Loucy (cell line): ENCODE measurements around the gene CASP1.

ENCODE experiments used
- H2AFZ ChIP-seq: fragments of 200-600 bp; sonication (generic); 2 replicates; pipeline ENCODE4 v1.6.0; 2016; ENCODE audit warnings: antibody characterized with exemption, mild to moderate bottlenecking, low read length, moderate library complexity
- H3F3A ChIP-seq: fragments of 200-600 bp; 2 replicates; pipeline ENCODE4 v1.6.0; 2016; ENCODE audit warnings: antibody characterized with exemption, low read depth, mild to moderate bottlenecking
- H3K27me3 ChIP-seq: fragments of 200-600 bp; sonication (generic); 2 replicates; pipeline ENCODE4 v1.6.1; 2014; ENCODE audit warnings: low read length, mild to moderate bottlenecking; ENCODE audit not compliant: insufficient read depth, poor library complexity, severe bottlenecking
- H3K36me3 ChIP-seq: fragments of 200-600 bp; sonication (generic); 2 replicates; pipeline ENCODE4 v1.6.1; 2016; ENCODE audit warnings: low read length; ENCODE audit not compliant: insufficient read depth
- H3K4me1 ChIP-seq: fragments of 200-600 bp; sonication (generic); 2 replicates; pipeline ENCODE4 v1.5.1; 2014; ENCODE audit warnings: low read length, mild to moderate bottlenecking; ENCODE audit not compliant: insufficient read depth, poor library complexity, severe bottlenecking
- H3K4me2 ChIP-seq: fragments of 200-600 bp; sonication (generic); 2 replicates; pipeline ENCODE4 v1.6.0; 2014; ENCODE audit warnings: antibody characterized with exemption, low read length, low read depth, mild to moderate bottlenecking; ENCODE audit not compliant: poor library complexity, severe bottlenecking
- H3K4me3 ChIP-seq: fragments of 200-600 bp; sonication (generic); 2 replicates; pipeline ENCODE4 v1.5.1; 2014; ENCODE audit warnings: low read length, mild to moderate bottlenecking, mixed read lengths; ENCODE audit not compliant: poor library complexity, severe bottlenecking
- H3K79me2 ChIP-seq: fragments of 200-600 bp; sonication (generic); 2 replicates; pipeline ENCODE4 v1.6.1; 2014; ENCODE audit warnings: low read length; ENCODE audit not compliant: insufficient read depth
- H3K9ac ChIP-seq: fragments of 200-600 bp; sonication (generic); 2 replicates; pipeline ENCODE4 v1.6.0; 2014; ENCODE audit warnings: mild to moderate bottlenecking, low read depth, low read length, moderate library complexity; ENCODE audit not compliant: poor library complexity, severe bottlenecking
- H3K9me2 ChIP-seq: fragments of 200-600 bp; sonication (generic); replicated peaks from 2 replicates; pipeline ENCODE4 v1.6.1; 2016; ENCODE audit warnings: low read depth, low read length, mixed read lengths
- H3K9me3 ChIP-seq: fragments of 200-600 bp; sonication (generic); 2 replicates; pipeline ENCODE4 v1.6.1; 2014; ENCODE audit warnings: mild to moderate bottlenecking, antibody characterized with exemption, low read length, low read depth; ENCODE audit not compliant: insufficient read depth
- H4K20me1 ChIP-seq: fragments of 200-600 bp; sonication (generic); 2 replicates; pipeline ENCODE4 v1.6.0; 2014; ENCODE audit warnings: antibody characterized with exemption, low read length, mild to moderate bottlenecking; ENCODE audit not compliant: insufficient read depth, poor library complexity, severe bottlenecking
- TF ChIP-seq, protein P1 (sequence below): fragments of 200-600 bp; sonication (generic); conservative IDR thresholded peaks from 2 replicates; pipeline ENCODE4 v1.5.1; 2014; ENCODE audit warnings: mild to moderate bottlenecking, antibody characterized with exemption, low read length

The CASP1 gene

DNA sequence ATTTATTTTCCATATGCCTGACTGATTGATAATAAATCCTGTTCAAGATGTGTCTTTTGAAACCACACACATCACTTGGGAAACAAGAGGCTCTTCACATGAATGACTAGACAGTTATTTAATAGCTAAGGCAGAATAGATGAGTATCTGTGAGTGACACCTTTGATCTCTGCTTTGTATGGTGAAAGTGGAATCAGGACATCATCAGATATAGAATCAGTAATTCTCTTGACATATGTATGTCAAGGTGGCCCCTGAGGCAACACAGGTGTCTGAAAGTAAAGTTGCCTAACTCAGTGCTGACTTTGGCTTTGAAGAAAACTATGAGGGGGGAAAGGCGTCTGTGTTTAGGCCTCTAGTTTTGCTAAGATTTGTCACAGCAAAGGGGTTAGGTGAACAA, 55.1 kb downstream of the CASP1 start:
- no peak overlapping the region for H3K4me2 ChIP-seq
- TF ChIP-seq, protein P1, sequence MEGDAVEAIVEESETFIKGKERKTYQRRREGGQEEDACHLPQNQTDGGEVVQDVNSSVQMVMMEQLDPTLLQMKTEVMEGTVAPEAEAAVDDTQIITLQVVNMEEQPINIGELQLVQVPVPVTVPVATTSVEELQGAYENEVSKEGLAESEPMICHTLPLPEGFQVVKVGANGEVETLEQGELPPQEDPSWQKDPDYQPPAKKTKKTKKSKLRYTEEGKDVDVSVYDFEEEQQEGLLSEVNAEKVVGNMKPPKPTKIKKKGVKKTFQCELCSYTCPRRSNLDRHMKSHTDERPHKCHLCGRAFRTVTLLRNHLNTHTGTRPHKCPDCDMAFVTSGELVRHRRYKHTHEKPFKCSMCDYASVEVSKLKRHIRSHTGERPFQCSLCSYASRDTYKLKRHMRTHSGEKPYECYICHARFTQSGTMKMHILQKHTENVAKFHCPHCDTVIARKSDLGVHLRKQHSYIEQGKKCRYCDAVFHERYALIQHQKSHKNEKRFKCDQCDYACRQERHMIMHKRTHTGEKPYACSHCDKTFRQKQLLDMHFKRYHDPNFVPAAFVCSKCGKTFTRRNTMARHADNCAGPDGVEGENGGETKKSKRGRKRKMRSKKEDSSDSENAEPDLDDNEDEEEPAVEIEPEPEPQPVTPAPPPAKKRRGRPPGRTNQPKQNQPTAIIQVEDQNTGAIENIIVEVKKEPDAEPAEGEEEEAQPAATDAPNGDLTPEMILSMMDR = no peak
- no peaks in the 10 kb centered on the region for H4K20me1 ChIP-seq
- no peaks in the 10 kb centered on the region for H3K9me2 ChIP-seq
- no peaks in the 10 kb centered on the region for H3F3A ChIP-seq
- H3K79me2 ChIP-seq = no peaks in the 10 kb centered on the region
- H2AFZ ChIP-seq = no peak overlapping the region
- H3K4me1 ChIP-seq = no peaks in the 10 kb centered on the region
- H3K36me3 ChIP-seq = no peaks in the 10 kb centered on the region
- H3K4me3 ChIP-seq = no peak overlapping the region
- no peak overlapping the region for H3K9ac ChIP-seq
- H3K9me3 ChIP-seq = no peaks in the 10 kb centered on the region
- no peaks in the 10 kb centered on the region for H3K27me3 ChIP-seq
